MG63 (cell line): ENCODE data around the gene TTC7B. TPM values are rescaled to one million over a fixed set of nuclear protein-coding genes. Genes with fewer than 3 reads are reported as not detected.

Experiments used
- DNase-seq: peaks from one replicate; pipeline ENCODE4 v3.0.0-alpha.2; 2020
- H3K27me3 ChIP-seq: fragments of 250-450 bp; sonication (Bioruptor Pico); 2 replicates; pipeline ENCODE4 v1.5.1; 2020; ENCODE audit warnings: mild to moderate bottlenecking, moderate library complexity
- H3K36me3 ChIP-seq: fragments of 250-450 bp; sonication (Bioruptor Pico); 2 replicates; pipeline ENCODE4 v1.5.1; 2020; ENCODE audit warnings: mild to moderate bottlenecking, moderate library complexity
- H3K4me3 ChIP-seq: fragments of 250-450 bp; sonication (Bioruptor Pico); 2 replicates; pipeline ENCODE4 v1.5.1; 2020; ENCODE audit warnings: mild to moderate bottlenecking, moderate library complexity
- H3K9me3 ChIP-seq: fragments of 250-450 bp; sonication (Bioruptor Pico); 2 replicates; pipeline ENCODE4 v1.5.1; 2020; ENCODE audit warnings: mild to moderate bottlenecking, moderate library complexity
- total RNA-seq: library from RNA; depleted of rRNA; stranded (reverse); fragments of >200 nt; shearing (Covaris generic); gene quantifications from 2 replicates; pipeline ENCODE4 v1.2.3, GENCODE V29; 2014; ENCODE audit warnings: low replicate concordance

TTC7B gene
- total RNA-seq, 1 experiment from 2014 or later: 30.0 TPM

GRCh38 chr14:90518069-90518940 lies 297.9 kb downstream of the TTC7B start:
- no peaks in the 10 kb centered on the region for H3K9me3 ChIP-seq
- DNase-seq: no peak

GRCh38 chr14:90517076-90517841 lies 299.0 kb downstream of the TTC7B start:
- no peaks in the 10 kb centered on the region for H3K27me3 ChIP-seq
- no peak overlapping the region for H3K4me3 ChIP-seq
- DNase-seq: no peak
- no peaks in the 10 kb centered on the region for H3K36me3 ChIP-seq
- no peaks in the 10 kb centered on the region for H3K9me3 ChIP-seq

More at GRCh38 chr14:90518069-90518940, 297.9 kb downstream of the TTC7B start:
- H3K27me3 ChIP-seq: no peaks in the 10 kb centered on the region
- H3K4me3 ChIP-seq: no peak overlapping the region
- H3K36me3 ChIP-seq: no peaks in the 10 kb centered on the region

- no peaks in the 10 kb centered on the region for H3K36me3 ChIP-seq
- no peak overlapping the region for H3K4me3 ChIP-seq
- no peak for DNase-seq
- H3K9me3 ChIP-seq: no peaks in the 10 kb centered on the region
- no peaks in the 10 kb centered on the region for H3K27me3 ChIP-seq
Observed at GRCh38 chr14:90514566-90514965, 301.7 kb downstream of the TTC7B start.

GRCh38 chr14:90514015-90514398 lies 302.2 kb downstream of the TTC7B start:
- Histone ChIP-seq H3K4me3 (no peak overlapping the region), H3K9me3 (no peaks in the 10 kb centered on the region), H3K36me3 (no peaks in the 10 kb centered on the region), H3K27me3 (no peaks in the 10 kb centered on the region)
- DNase-seq: no peak

- Histone ChIP-seq H3K36me3 (no peaks in the 10 kb centered on the region), H3K9me3 (no peaks in the 10 kb centered on the region), H3K27me3 (no peaks in the 10 kb centered on the region), H3K4me3 (no peak overlapping the region)
- no peak for DNase-seq
Observed at GRCh38 chr14:90513161-90514014, 302.8 kb downstream of the TTC7B start.

GRCh38 chr14:90512329-90512991 lies 303.8 kb downstream of the TTC7B start:
- no peaks in the 10 kb centered on the region for H3K36me3 ChIP-seq
- no peaks in the 10 kb centered on the region for H3K9me3 ChIP-seq
- no peak overlapping the region for H3K4me3 ChIP-seq
- H3K27me3 ChIP-seq: no peaks in the 10 kb centered on the region
- DNase-seq: no peak

DNA sequence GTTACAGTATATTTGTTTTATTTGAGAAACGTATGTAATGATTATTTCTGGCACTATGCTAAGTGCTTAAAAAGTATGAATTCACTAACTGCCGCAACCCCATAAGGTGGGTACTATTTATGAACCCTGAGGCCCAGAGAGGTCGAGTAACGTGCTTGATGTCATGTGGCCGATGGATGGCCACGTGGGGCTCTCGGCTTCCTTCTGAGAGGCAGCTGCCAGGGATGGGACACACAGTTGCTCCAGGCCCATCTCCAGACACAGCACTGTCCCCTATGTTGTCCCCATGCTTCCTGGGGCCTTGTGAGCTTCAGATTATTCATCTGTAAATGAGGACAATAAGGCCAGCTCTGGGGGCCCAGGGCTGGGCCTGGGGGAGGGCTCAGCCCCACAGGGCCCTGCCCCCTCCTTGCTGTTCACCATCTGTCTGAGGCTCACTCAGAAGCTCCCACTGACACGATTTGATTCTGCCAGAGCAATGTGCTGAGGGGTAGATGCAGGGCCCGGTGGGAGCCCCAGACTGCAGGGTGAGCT lies 304.4 kb downstream of the TTC7B start:
- Histone ChIP-seq H3K36me3 (no peaks in the 10 kb centered on the region), H3K4me3 (no peak overlapping the region), H3K27me3 (no peaks in the 10 kb centered on the region), H3K9me3 (no peaks in the 10 kb centered on the region)
- no peak for DNase-seq

- no peak for DNase-seq
- H3K36me3 ChIP-seq: no peaks in the 10 kb centered on the region
- no peaks in the 10 kb centered on the region for H3K27me3 ChIP-seq
- H3K9me3 ChIP-seq: no peaks in the 10 kb centered on the region
- H3K4me3 ChIP-seq: no peak overlapping the region
Observed at GRCh38 chr14:90511252-90511651, 305.0 kb downstream of the TTC7B start.

DNA sequence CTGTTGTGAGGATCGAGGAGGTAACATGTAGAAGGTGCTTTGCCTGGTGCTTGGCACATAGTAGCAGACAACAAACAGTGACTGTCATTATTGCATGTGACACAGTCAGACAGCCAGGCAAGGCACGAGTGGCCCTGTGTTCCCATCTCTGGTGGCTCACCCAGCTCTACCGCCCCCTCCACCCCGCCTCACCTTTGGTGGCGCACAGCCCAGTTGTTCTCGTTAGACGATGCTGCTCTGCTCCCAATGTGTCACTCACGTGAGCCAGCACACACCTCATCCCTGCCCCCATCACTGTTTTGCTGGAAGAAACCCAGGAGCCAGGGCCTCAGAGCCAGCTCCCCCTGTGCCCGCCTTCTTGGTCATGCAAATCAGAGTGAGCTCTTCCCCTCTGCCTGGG lies 306.1 kb downstream of the TTC7B start:
- Histone ChIP-seq H3K4me3 (no peak overlapping the region), H3K36me3 (no peaks in the 10 kb centered on the region), H3K9me3 (no peaks in the 10 kb centered on the region), H3K27me3 (no peaks in the 10 kb centered on the region)
- no peak for DNase-seq

DNA sequence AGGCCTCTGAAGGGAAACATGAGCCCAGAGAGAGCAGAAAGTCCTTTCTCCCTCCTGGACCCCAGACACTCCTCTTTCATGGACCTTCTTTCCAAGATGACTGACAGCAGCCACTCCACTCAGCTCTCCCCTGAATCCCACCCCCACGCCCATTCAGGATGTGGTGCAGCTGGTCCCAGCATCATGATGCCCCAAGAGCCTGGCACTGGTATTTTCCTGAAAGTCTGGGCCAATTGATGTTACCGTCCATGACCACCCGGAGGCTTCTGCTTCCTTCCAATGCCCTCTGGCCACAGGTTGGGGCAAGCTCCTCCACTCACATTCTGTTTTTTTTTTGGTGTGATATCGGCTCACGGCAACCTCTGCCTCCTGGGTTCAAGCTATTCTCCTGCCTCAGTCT lies 306.8 kb downstream of the TTC7B start:
- DNase-seq: no peak
- Histone ChIP-seq H3K4me3 (no peak overlapping the region), H3K9me3 (no peaks in the 10 kb centered on the region), H3K36me3 (no peaks in the 10 kb centered on the region), H3K27me3 (no peaks in the 10 kb centered on the region)

DNA sequence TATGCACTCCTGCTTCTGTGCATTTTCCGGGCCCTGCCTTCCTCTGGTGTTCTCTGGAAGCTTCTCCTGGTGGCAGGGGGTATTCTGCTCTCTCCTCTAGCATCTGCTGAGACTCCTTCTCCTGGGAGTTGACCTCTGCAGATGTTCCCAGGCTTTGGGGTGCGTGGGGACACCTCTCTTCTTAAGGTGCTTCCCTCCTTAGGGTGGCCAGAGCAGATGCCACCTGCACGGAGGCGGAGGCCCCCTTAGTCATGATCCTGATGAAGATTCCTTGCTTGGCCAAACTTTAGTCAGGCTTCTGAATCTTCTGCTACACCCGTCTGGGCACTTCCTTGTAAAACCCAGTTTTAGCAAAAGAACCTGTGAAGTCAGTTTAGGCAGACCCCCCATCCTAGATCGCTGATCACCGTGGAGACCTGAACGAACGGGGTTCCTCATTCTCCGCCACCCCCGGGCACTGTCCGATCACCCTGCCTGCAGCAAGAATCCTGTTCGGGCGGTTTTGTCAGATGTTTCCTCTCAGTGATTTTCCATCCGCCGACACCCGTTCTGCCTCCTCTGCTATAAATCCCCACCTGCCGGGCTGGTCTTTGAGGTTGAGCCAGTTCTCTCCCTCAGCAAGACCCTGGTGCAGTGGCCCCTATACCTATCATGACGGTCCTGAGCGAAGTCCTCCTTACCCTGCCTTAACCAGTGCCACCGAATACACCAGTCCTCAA lies 307.5 kb downstream of the TTC7B start:
- no peaks in the 10 kb centered on the region for H3K9me3 ChIP-seq
- H3K27me3 ChIP-seq: no peaks in the 10 kb centered on the region
- no peaks in the 10 kb centered on the region for H3K36me3 ChIP-seq
- no peak for DNase-seq
- no peak overlapping the region for H3K4me3 ChIP-seq

- Histone ChIP-seq H3K27me3 (no peaks in the 10 kb centered on the region), H3K36me3 (no peaks in the 10 kb centered on the region), H3K4me3 (no peak overlapping the region), H3K9me3 (no peaks in the 10 kb centered on the region)
- DNase-seq: no peak
Observed at GRCh38 chr14:90508036-90508435, 308.2 kb downstream of the TTC7B start.

- no peak overlapping the region for H3K4me3 ChIP-seq
- H3K9me3 ChIP-seq: no peaks in the 10 kb centered on the region
- no peaks in the 10 kb centered on the region for H3K36me3 ChIP-seq
- no peaks in the 10 kb centered on the region for H3K27me3 ChIP-seq
- no peak for DNase-seq
Observed at GRCh38 chr14:90507428-90507827, 308.8 kb downstream of the TTC7B start.

- no peak for DNase-seq
- no peaks in the 10 kb centered on the region for H3K36me3 ChIP-seq
- no peak overlapping the region for H3K4me3 ChIP-seq
- H3K9me3 ChIP-seq: no peaks in the 10 kb centered on the region
- no peaks in the 10 kb centered on the region for H3K27me3 ChIP-seq
Observed at GRCh38 chr14:90506748-90507147, 309.5 kb downstream of the TTC7B start.

DNA sequence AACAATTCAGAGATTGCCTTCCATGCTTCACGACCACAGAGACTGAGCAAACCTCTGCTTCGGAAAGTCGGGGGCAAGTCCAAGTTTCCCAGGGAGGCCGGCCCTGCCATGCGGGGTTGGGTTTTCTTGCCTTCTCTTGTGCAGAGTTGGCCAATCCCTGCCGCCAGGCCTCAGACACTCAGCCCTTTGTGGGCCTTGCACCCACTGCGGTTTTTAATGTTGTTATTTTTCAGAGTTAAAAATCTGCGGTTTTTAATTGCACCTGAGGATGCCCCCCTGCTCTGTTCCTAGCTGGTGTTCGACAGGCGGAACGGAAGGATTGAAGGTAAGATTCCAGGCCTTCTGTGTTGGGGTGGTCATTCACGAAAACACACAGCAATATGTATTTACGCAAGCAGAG lies 310.7 kb downstream of the TTC7B start:
- no peaks in the 10 kb centered on the region for H3K36me3 ChIP-seq
- DNase-seq: no peak
- no peak overlapping the region for H3K4me3 ChIP-seq
- no peaks in the 10 kb centered on the region for H3K27me3 ChIP-seq
- H3K9me3 ChIP-seq: no peaks in the 10 kb centered on the region

DNA sequence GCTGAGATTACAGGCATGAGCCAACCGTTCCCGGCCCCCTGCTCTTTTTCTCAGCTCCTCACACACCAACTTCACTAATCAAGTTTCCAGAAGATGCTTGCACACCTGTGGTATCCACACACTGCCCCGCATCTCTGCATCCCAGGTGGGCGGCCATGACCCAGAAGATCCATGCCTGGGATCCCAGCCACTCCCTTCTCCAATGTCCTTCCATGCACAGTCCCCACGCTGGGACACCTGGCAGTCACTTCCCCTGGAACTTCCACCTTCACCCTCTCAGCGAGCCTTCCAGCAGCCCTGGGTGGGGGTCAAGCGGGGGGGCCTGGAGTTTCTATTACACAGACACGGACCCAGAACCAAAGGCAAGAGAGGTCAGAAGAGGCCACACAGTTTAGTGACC lies 311.6 kb downstream of the TTC7B start:
- no peaks in the 10 kb centered on the region for H3K9me3 ChIP-seq
- DNase-seq: no peak
- no peaks in the 10 kb centered on the region for H3K27me3 ChIP-seq
- H3K4me3 ChIP-seq: no peak overlapping the region
- no peaks in the 10 kb centered on the region for H3K36me3 ChIP-seq
